IPS DF 6.9 (cell line): ENCODE data around the gene RNF10.
A peak's percentile ranks its signal among the peaks of the same experiment; 100 is the strongest.
"Not testable (repeated sequence)": the region's sequence is repeated elsewhere in the genome, so short reads cannot be mapped to it uniquely, and the experiment has no call there.

ENCODE experiments used
- DNase-seq: peaks from one replicate; pipeline ENCODE4 v3.0.0-alpha.2; 2013; ENCODE audit warnings: low read depth, low spot score
- H3K27ac ChIP-seq: one replicate; pipeline ENCODE4 v1.5.1; 2013; ENCODE audit warnings: low read length, control low read depth
- H3K27me3 ChIP-seq: 2 replicates; pipeline ENCODE4 v1.6.1; 2013; ENCODE audit warnings: mild to moderate bottlenecking, low read length; ENCODE audit not compliant: control insufficient read depth, insufficient read depth
- H3K36me3 ChIP-seq: 2 replicates; pipeline ENCODE4 v1.6.1; 2013; ENCODE audit warnings: low read length; ENCODE audit not compliant: control insufficient read depth, insufficient read depth
- H3K4me1 ChIP-seq: 2 replicates; pipeline ENCODE4 v1.6.1; 2013; ENCODE audit warnings: low read length; ENCODE audit not compliant: control insufficient read depth, insufficient read depth
- H3K4me3 ChIP-seq: 2 replicates; pipeline ENCODE4 v1.5.1; 2013; ENCODE audit warnings: mild to moderate bottlenecking, low read length
- H3K9me3 ChIP-seq: 2 replicates; pipeline ENCODE4 v1.6.1; 2013; ENCODE audit warnings: low read length, inconsistent platforms; ENCODE audit not compliant: control insufficient read depth, insufficient read depth
- WGBS: extraction: QIAGEN DNeasy Blood & Tissue Kit; methylation state at CpG from one replicate; pipeline ENCODE4 v1.1.7; 2013; ENCODE audit warnings: mixed read lengths, missing lambda C conversion rate; ENCODE audit not compliant: insufficient read length, insufficient coverage; 5-methylcytosine and 5-hydroxymethylcytosine counted together

The RNF10 gene

GRCh38 chr12:120528861-120529525 lies 5.2 kb upstream of the RNF10 start, which contains the start of gene COQ5:
Gene COQ5 (minus strand): TSS chr12:120529158. CDS start chr12:120529141, 17 bp downstream.
- no peaks in the 10 kb centered on the region for H3K36me3 ChIP-seq
- no peak within 1 kb of the TSS for H3K27ac ChIP-seq
- peak within 1 kb of the TSS; percentile 66 for H3K4me3 ChIP-seq
- WGBS = no CpG with 5 or more reads among the region's 38 CpGs
- no peaks in the 10 kb centered on the region for H3K4me1 ChIP-seq
- no peaks in the 10 kb centered on the region for H3K9me3 ChIP-seq
- no peak for DNase-seq
- no peaks in the 10 kb centered on the region for H3K27me3 ChIP-seq

GRCh38 chr12:120529641-120530417 lies 4.3 kb upstream of the RNF10 start:
- no peaks in the 10 kb centered on the region for H3K4me1 ChIP-seq
- no peaks in the 10 kb centered on the region for H3K9me3 ChIP-seq
- no peak overlapping the region for H3K4me3 ChIP-seq
- no CpG with 5 or more reads among the region's 19 CpGs for WGBS
- no peak for DNase-seq
- no peaks in the 10 kb centered on the region for H3K27me3 ChIP-seq
- H3K36me3 ChIP-seq = no peaks in the 10 kb centered on the region
- no peak overlapping the region for H3K27ac ChIP-seq

GRCh38 chr12:120530418-120530761 lies 3.8 kb upstream of the RNF10 start:
- H3K4me1 ChIP-seq, H3K27me3 ChIP-seq, DNase-seq, H3K9me3 ChIP-seq, H3K36me3 ChIP-seq, H3K27ac ChIP-seq, H3K4me3 ChIP-seq: not testable (repeated sequence)

GRCh38 chr12:120532701-120533238 lies 1.4 kb upstream of the RNF10 start:
- H3K4me1 ChIP-seq = no peaks in the 10 kb centered on the region
- WGBS = no CpG with 5 or more reads among the region's 4 CpGs

GRCh38 chr12:120534703-120535655 lies 823 bp downstream of the RNF10 start:
- no peaks in the 10 kb centered on the region for H3K9me3 ChIP-seq
- H3K4me3 ChIP-seq = peak overlapping the region; percentile 100
- no peak overlapping the region for H3K27ac ChIP-seq
- H3K36me3 ChIP-seq = no peaks in the 10 kb centered on the region
- H3K4me1 ChIP-seq = no peaks in the 10 kb centered on the region
- no peaks in the 10 kb centered on the region for H3K27me3 ChIP-seq
- no peak for DNase-seq
- no CpG with 5 or more reads among the region's 52 CpGs for WGBS

More at GRCh38 chr12:120532701-120533238, 1.4 kb upstream of the RNF10 start:
- no peak overlapping the region for H3K4me3 ChIP-seq
- no peaks in the 10 kb centered on the region for H3K36me3 ChIP-seq
- H3K27ac ChIP-seq = no peak overlapping the region
- H3K27me3 ChIP-seq = no peaks in the 10 kb centered on the region
- no peaks in the 10 kb centered on the region for H3K9me3 ChIP-seq
- DNase-seq = no peak

GRCh38 chr12:120536064-120536791 lies 2.1 kb downstream of the RNF10 start:
- Histone ChIP-seq H3K36me3 (no peaks in the 10 kb centered on the region), H3K9me3 (no peaks in the 10 kb centered on the region), H3K27me3 (no peaks in the 10 kb centered on the region), H3K4me1 (no peaks in the 10 kb centered on the region), H3K4me3 (no peak overlapping the region), H3K27ac (no peak overlapping the region)
- no CpG with 5 or more reads among the region's 13 CpGs for WGBS
- no peak for DNase-seq

GRCh38 chr12:120537856-120538220 lies 3.7 kb downstream of the RNF10 start:
- H3K36me3 ChIP-seq = no peaks in the 10 kb centered on the region
- no peaks in the 10 kb centered on the region for H3K27me3 ChIP-seq
- no peak overlapping the region for H3K27ac ChIP-seq
- no peak overlapping the region for H3K4me3 ChIP-seq
- no peaks in the 10 kb centered on the region for H3K4me1 ChIP-seq
- DNase-seq = no peak
- no CpG with 5 or more reads among the region's 4 CpGs for WGBS
- H3K9me3 ChIP-seq = no peaks in the 10 kb centered on the region

GRCh38 chr12:120538281-120539156 lies 4.4 kb downstream of the RNF10 start:
- H3K4me3 ChIP-seq = no peak overlapping the region
- no peak overlapping the region for H3K27ac ChIP-seq
- WGBS = no CpG with 5 or more reads among the region's 6 CpGs
- H3K4me1 ChIP-seq = no peaks in the 10 kb centered on the region
- H3K36me3 ChIP-seq = no peaks in the 10 kb centered on the region
- H3K9me3 ChIP-seq = no peaks in the 10 kb centered on the region
- H3K27me3 ChIP-seq = no peaks in the 10 kb centered on the region
- no peak for DNase-seq

- no peaks in the 10 kb centered on the region for H3K36me3 ChIP-seq
- no peaks in the 10 kb centered on the region for H3K9me3 ChIP-seq
- DNase-seq = no peak
- no CpG with 5 or more reads among the region's 1 CpG for WGBS
- no peak overlapping the region for H3K27ac ChIP-seq
- no peaks in the 10 kb centered on the region for H3K27me3 ChIP-seq
- H3K4me3 ChIP-seq = no peak overlapping the region
- no peaks in the 10 kb centered on the region for H3K4me1 ChIP-seq
Observed at GRCh38 chr12:120539303-120539702, 5.1 kb downstream of the RNF10 start.
